HepG2 (cell line): Measurements from ENCODE around the gene CTNNA3. TPM values are rescaled to one million over a fixed set of nuclear protein-coding genes. Genes with fewer than 3 reads are reported as not detected.

ENCODE experiments used
- ATAC-seq: fragments of 200-7000 bp; cut with Tn5 transposase; 3 replicates; pipeline ENCODE4 v1.9.1; 2020; ENCODE audit warnings: mild to moderate bottlenecking, moderate library complexity
- BruUV-seq: library from RNA; stranded (reverse); fragments of 400-500 nt; replicated peaks from 2 replicates; lab custom pipeline; 2021; lab: Mats Ljungman, UMichigan
- CTCF ChIA-PET: fragments of 300-600 bp; formaldehyde crosslinking; extraction: SDS; loops from one replicate; lab custom pipeline; 2021; ENCODE audit warnings: low total read pairs, inconsistent platforms, low intra/inter-chr PET ratio; lab: Yijun Ruan, JAX
- POLR2A ChIA-PET: fragments of 350-600 bp; sonication (Branson Sonifier 250); formaldehyde crosslinking; loops from one replicate; lab custom pipeline; 2020; ENCODE audit warnings: antibody characterized with exemption, inconsistent platforms; lab: Yijun Ruan, JAX
- DNase-seq: peaks from one replicate; pipeline ENCODE4 v3.0.0-alpha.2; 2015; ENCODE audit warnings: low spot score
- FAIRE-seq: peaks from 3 replicates; lab custom pipeline; 2011; peaks lifted over from hg19 to GRCh38; lab: Jason Lieb, UNC
- H2AFZ ChIP-seq: one replicate; pipeline ENCODE4 v1.6.1; 2011; ENCODE audit warnings: low read length, inconsistent platforms
- H3K27ac ChIP-seq: fragments of 300-600 bp; 3 replicates; pipeline ENCODE4 v1.8.0; 2011; ENCODE audit warnings: mixed run types, mild to moderate bottlenecking, mixed read lengths, low read length, inconsistent platforms; ENCODE audit not compliant: insufficient read depth; ENCODE audit errors: extremely low read length
- H3K27me3 ChIP-seq, 2 experiments: fragments of 200-600 bp in 1 of 2; 2 replicates in 1 of 2; 3 replicates in 1 of 2; pipeline versions ENCODE4 v1.6.0 to v1.8.0; 2011; ENCODE audit warnings: low read length in 2 of 2, mild to moderate bottlenecking in 2 of 2, moderate library complexity in 2 of 2, inconsistent platforms in 1 of 2; ENCODE audit not compliant: insufficient read depth in 2 of 2, control insufficient read depth in 1 of 2
- H3K36me3 ChIP-seq, 2 experiments: fragments of 200-600 bp in 1 of 2; replicated peaks in 1 of 2; 2 replicates in 1 of 2; 3 replicates in 1 of 2; pipeline versions ENCODE4 v1.5.1 to v1.8.0; 2011; ENCODE audit warnings: low read length in 2 of 2, inconsistent platforms in 1 of 2; ENCODE audit not compliant: insufficient read depth in 2 of 2, control insufficient read depth in 1 of 2
- H3K4me1 ChIP-seq: 2 replicates; pipeline ENCODE4 v1.5.1; 2012; ENCODE audit warnings: low read length, inconsistent platforms; ENCODE audit not compliant: insufficient read depth
- H3K4me2 ChIP-seq: 2 replicates; pipeline ENCODE4 v1.6.0; 2011; ENCODE audit warnings: low read depth, low read length, inconsistent platforms
- H3K4me3 ChIP-seq, 3 experiments: fragments of 200-600 bp in 1 of 3; sonication (generic), shearing (Covaris generic) in 1 of 3; replicated peaks in 1 of 3; 2 replicates each; pipeline ENCODE4 v1.5.1; 2011 to 2016; ENCODE audit warnings: low read length in 3 of 3, inconsistent platforms in 2 of 3, low read depth in 2 of 3, mild to moderate bottlenecking in 2 of 3, control low read depth in 1 of 3, mixed read lengths in 1 of 3; ENCODE audit not compliant: insufficient read depth in 1 of 3
- H3K79me2 ChIP-seq: one replicate; pipeline ENCODE4 v1.6.1; 2011; ENCODE audit warnings: low read length, inconsistent platforms; ENCODE audit not compliant: insufficient read depth
- H3K9ac ChIP-seq: 2 replicates; pipeline ENCODE4 v1.6.0; 2011; ENCODE audit warnings: mild to moderate bottlenecking, low read depth, low read length, inconsistent platforms; ENCODE audit not compliant: insufficient read depth
- H3K9me3 ChIP-seq: 2 replicates; pipeline ENCODE4 v1.5.1; 2012; ENCODE audit warnings: mild to moderate bottlenecking, low read length
- H4K20me1 ChIP-seq: 2 replicates; pipeline ENCODE4 v1.6.0; 2011; ENCODE audit warnings: inconsistent platforms, mild to moderate bottlenecking, low read length, moderate library complexity; ENCODE audit not compliant: insufficient read depth
- CHD4 ChIP-seq: fragments of 200-600 bp; sonication (generic); IDR thresholded peaks from 2 replicates; pipeline ENCODE4 v1.7.0; 2017; ENCODE audit warnings: mild to moderate bottlenecking, low read length, borderline replicate concordance
- JUN ChIP-seq: sonication (generic); formaldehyde crosslinking; IDR thresholded peaks from 2 replicates; pipeline ENCODE4 v1.4.0; 2020; ENCODE audit warnings: mild to moderate bottlenecking, missing genetic modification reagents
- KLF6 ChIP-seq: IDR thresholded peaks from 2 replicates; pipeline ENCODE4 v1.8.0; 2016; ENCODE audit warnings: missing biosample characterization, missing genetic modification reagents
- NONO ChIP-seq, 2 experiments: fragments of 450-650 bp in 1 of 2; sonication (generic) in 1 of 2; formaldehyde crosslinking in 1 of 2; IDR thresholded peaks in 1 of 2; conservative IDR thresholded peaks in 1 of 2; 2 replicates each; pipeline versions ENCODE4 v1.6.1 to v1.8.0; 2017 to 2022; ENCODE audit warnings: mild to moderate bottlenecking in 1 of 2, missing genetic modification reagents in 1 of 2, moderate library complexity in 1 of 2
- SMAD9 ChIP-seq: sonication (generic); formaldehyde crosslinking; IDR thresholded peaks from 2 replicates; pipeline ENCODE4 v1.5.1; 2020; ENCODE audit warnings: mild to moderate bottlenecking, missing genetic modification reagents
- U2AF1 ChIP-seq: fragments of 200-400 bp; formaldehyde crosslinking; optimal IDR thresholded peaks from 2 replicates; pipeline ENCODE3; 2017; ENCODE audit warnings: mild to moderate bottlenecking, low read depth, low read length
- ZBTB14 ChIP-seq: sonication (generic); formaldehyde crosslinking; IDR thresholded peaks from 2 replicates; pipeline ENCODE4 v1.4.0; 2020; ENCODE audit warnings: missing genetic modification reagents
- ZFP1 ChIP-seq: IDR thresholded peaks from 2 replicates; pipeline ENCODE4 v1.6.1; 2016
- ZFP36L1 ChIP-seq: sonication (generic); formaldehyde crosslinking; IDR thresholded peaks from 2 replicates; pipeline ENCODE4 v1.8.0; 2022; ENCODE audit warnings: mild to moderate bottlenecking, missing genetic modification reagents, moderate library complexity
- ZNF574 ChIP-seq: sonication (generic); formaldehyde crosslinking; IDR thresholded peaks from 2 replicates; pipeline ENCODE4 v1.4.0; 2020; ENCODE audit warnings: missing genetic modification reagents
- ZNF580 ChIP-seq: IDR thresholded peaks from 2 replicates; pipeline ENCODE4 v1.6.1; 2016; ENCODE audit warnings: low read depth, borderline replicate concordance
- ZNF597 ChIP-seq: sonication (generic); formaldehyde crosslinking; IDR thresholded peaks from 2 replicates; pipeline ENCODE4 v1.5.0; 2020; ENCODE audit warnings: missing genetic modification reagents
- ZNF644 ChIP-seq: IDR thresholded peaks from 2 replicates; pipeline ENCODE4 v1.6.1; 2016; ENCODE audit warnings: low read depth
- WGBS: methylation state at CpG from one replicate; pipeline ENCODE4 v1.1.6; 2017; ENCODE audit warnings: low lambda C conversion rate; 5-methylcytosine and 5-hydroxymethylcytosine counted together
- in situ Hi-C: cut with HindIII; loops from 2 replicates; pipeline ENCODE4 v1.10.0; 2017; ENCODE audit warnings: low pct_unique_long_range_greater_than_20kb; ENCODE audit not compliant: extremely low pct_ligation_motif_present
- intact Hi-C: fragments of 100-400 bp; cut with micrococcal nuclease; formaldehyde crosslinking; loops from one replicate; pipeline ENCODE4 v1.10.0; 2022; ENCODE audit not compliant: unreplicated experiment
- polyA plus RNA-seq, 8 experiments: library from polyadenylated mRNA; depleted of rRNA in 3 of 8; stranded (reverse) in 7 of 8; unstranded in 1 of 8; fragments of >200 nt; fragmentation: Illumina TruSeq in 4 of 8; extraction: Trizol in 4 of 8; gene quantifications; 2 replicates each; pipeline versions ENCODE4 v1.2.1 to v1.2.3, GENCODE V29; 2011 to 2016; ENCODE audit warnings: low read depth in 4 of 8, missing spikeins in 1 of 8, mixed read lengths in 1 of 8; ENCODE audit not compliant: insufficient read depth in 1 of 8
- total RNA-seq, 5 experiments: library from RNA; depleted of rRNA; stranded (reverse); fragments of >200 nt; fragmentation: Illumina TruSeq; extraction: Trizol; gene quantifications; 2 replicates each; pipeline ENCODE4 v1.2.3, GENCODE V29; 2016; ENCODE audit warnings: low read depth in 1 of 5
- TF ChIP-seq, protein P1 (sequence below): sonication (generic); formaldehyde crosslinking; IDR thresholded peaks from 2 replicates; pipeline ENCODE4 v1.8.0; 2022; ENCODE audit warnings: low read depth, missing genetic modification reagents
- TF ChIP-seq, protein P2 (sequence below): sonication (generic); formaldehyde crosslinking; IDR thresholded peaks from 2 replicates; pipeline ENCODE4 v1.5.1; 2020; ENCODE audit warnings: missing genetic modification reagents, mild to moderate bottlenecking, borderline replicate concordance

CTNNA3 gene
- total and polyA plus RNA-seq, 2 of the 13 experiments (the other 11 are each of a cell fraction or from before 2014, with no cell fraction given) = not detected

GRCh38 chr10:67079126-67079525, 616.9 kb downstream of the CTNNA3 start:
- WGBS = 20% methylated on average over 4 of the region's 4 CpGs
- no peaks in the 10 kb centered on the region for H3K27me3 ChIP-seq
- no peak for ATAC-seq
- no peak overlapping the region for H2AFZ ChIP-seq
- BruUV-seq = no TSS peak
- no peak overlapping the region for H3K9ac ChIP-seq
- H3K9me3 ChIP-seq = no peaks in the 10 kb centered on the region
- peaks cover 19% of the 10 kb centered on the region for H3K4me1 ChIP-seq
- H3K36me3 ChIP-seq = no peaks in the 10 kb centered on the region
- in situ Hi-C loops (no loop called here), intact Hi-C loops (no loop called here)
- no peaks in the 10 kb centered on the region for H3K79me2 ChIP-seq
- H3K4me2 ChIP-seq = no peak overlapping the region
- POLR2A ChIA-PET = no interaction called here
- DNase-seq = no peak
- no peak overlapping the region for H3K27ac ChIP-seq
- H4K20me1 ChIP-seq = no peaks in the 10 kb centered on the region
- FAIRE-seq = no peak
- CTCF ChIA-PET = no interaction called here
- H3K4me3 ChIP-seq = no peak overlapping the region
- no peak for TF ChIP-seq NONO (IDR thresholded peaks at IDR 0.05)
- TF ChIP-seq NONO (CRISPR knock-in tag; conservative IDR thresholded peaks at IDR 0.05) = no peak
- no peak for TF ChIP-seq ZFP1
- TF ChIP-seq U2AF1 = no peak
- no peak for TF ChIP-seq SMAD9 (CRISPR knock-in tag)
- no peak for TF ChIP-seq ZFP36L1
- no peak for TF ChIP-seq KLF6 (CRISPR knock-in tag)
- no peak for TF ChIP-seq CHD4
- no peak for TF ChIP-seq ZNF574 (CRISPR knock-in tag)
- no peak for TF ChIP-seq ZNF580 (CRISPR knock-in tag)
- TF ChIP-seq, protein P1, sequence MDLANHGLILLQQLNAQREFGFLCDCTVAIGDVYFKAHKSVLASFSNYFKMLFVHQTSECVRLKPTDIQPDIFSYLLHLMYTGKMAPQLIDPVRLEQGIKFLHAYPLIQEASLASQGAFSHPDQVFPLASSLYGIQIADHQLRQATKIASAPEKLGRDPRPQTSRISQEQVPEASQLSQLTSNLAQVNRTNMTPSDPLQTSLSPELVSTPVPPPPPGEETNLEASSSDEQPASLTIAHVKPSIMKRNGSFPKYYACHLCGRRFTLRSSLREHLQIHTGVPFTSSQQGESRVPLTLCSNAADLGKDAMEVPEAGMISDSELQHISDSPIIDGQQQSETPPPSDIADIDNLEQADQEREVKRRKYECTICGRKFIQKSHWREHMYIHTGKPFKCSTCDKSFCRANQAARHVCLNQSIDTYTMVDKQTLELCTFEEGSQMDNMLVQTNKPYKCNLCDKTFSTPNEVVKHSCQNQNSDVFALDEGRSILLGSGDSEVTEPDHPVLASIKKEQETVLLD (CRISPR knock-in tag) = no peak
- no peak for TF ChIP-seq ZBTB14 (CRISPR knock-in tag)
- TF ChIP-seq ZNF597 = no peak
- TF ChIP-seq JUN (CRISPR knock-in tag) = no peak
- no peak for TF ChIP-seq ZNF644
- TF ChIP-seq, protein P2, sequence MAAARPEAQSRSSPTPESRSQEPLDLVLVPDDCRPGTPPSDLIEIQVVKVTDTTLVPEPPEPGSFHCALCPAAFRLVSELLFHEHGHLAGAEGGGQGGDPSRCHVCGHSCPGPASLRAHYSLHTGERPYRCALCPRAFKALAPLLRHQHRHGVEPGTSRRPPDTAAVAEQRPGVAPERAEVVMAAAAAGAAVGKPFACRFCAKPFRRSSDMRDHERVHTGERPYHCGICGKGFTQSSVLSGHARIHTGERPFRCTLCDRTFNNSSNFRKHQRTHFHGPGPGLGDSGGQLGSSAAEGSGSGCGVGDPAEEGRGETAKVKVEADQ (CRISPR knock-in tag) = no peak
